Muscle layer of colon (tissue), 2 donors: ENCODE results near the gene UVRAG.

Experiments
- H3K27ac ChIP-seq: one replicate; pipeline ENCODE4 v1.7.0; 2013; ENCODE audit warnings: low read depth, mild to moderate bottlenecking, low read length, moderate library complexity
- H3K27me3 ChIP-seq, 2 donors: one replicate each; pipeline ENCODE4 v1.7.0; 2013; ENCODE audit warnings: low read length in 2 of 2, mild to moderate bottlenecking in 2 of 2; ENCODE audit not compliant: insufficient read depth in 2 of 2, control insufficient read depth in 1 of 2
- H3K36me3 ChIP-seq: one replicate; pipeline ENCODE4 v1.7.0; 2013; ENCODE audit warnings: mild to moderate bottlenecking, low read length; ENCODE audit not compliant: insufficient read depth
- H3K4me1 ChIP-seq: one replicate; pipeline ENCODE4 v1.7.0; 2013; ENCODE audit warnings: mild to moderate bottlenecking, low read length; ENCODE audit not compliant: insufficient read depth
- H3K4me3 ChIP-seq, 2 donors: one replicate each; pipeline ENCODE4 v1.7.0; 2013; ENCODE audit warnings: low read length in 2 of 2, low read depth in 1 of 2, mild to moderate bottlenecking in 1 of 2, moderate library complexity in 1 of 2
- H3K9ac ChIP-seq: one replicate; pipeline ENCODE4 v1.7.0; 2013; ENCODE audit warnings: low read length
- H3K9me3 ChIP-seq: one replicate; pipeline ENCODE4 v1.7.0; 2013; ENCODE audit warnings: mild to moderate bottlenecking, low read length
- donor health status: abdominal sarcoma.
- donor health status: Adenocarcinoma of cecum.

The UVRAG gene

DNA sequence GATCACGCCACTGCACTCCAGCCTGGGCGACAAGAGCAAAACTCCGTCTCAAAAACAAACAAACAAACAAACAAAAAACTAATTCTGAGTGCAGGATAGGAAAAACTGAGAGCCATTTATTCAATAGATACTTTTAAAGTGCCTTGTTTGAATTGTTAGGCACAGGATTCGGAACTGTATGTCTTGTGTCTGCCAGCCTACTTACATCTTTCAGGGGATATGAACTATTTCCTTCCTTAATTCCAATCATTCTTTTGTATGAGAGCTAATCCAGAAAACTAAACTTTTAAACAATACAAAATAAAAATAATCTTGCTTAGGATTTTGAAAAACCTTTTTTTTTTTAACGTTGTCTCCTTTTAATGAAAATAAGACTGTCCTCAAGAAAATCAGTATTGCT, 12.6 kb downstream of the UVRAG start:
- Histone ChIP-seq H3K27me3 (no peaks in the 10 kb centered on the region), H3K9ac (no peak overlapping the region), H3K4me3 (no peak overlapping the region), H3K36me3 (no peaks in the 10 kb centered on the region), H3K9me3 (no peaks in the 10 kb centered on the region), H3K4me1 (peaks cover 67% of the 10 kb centered on the region), H3K27ac (no peak overlapping the region)

DNA sequence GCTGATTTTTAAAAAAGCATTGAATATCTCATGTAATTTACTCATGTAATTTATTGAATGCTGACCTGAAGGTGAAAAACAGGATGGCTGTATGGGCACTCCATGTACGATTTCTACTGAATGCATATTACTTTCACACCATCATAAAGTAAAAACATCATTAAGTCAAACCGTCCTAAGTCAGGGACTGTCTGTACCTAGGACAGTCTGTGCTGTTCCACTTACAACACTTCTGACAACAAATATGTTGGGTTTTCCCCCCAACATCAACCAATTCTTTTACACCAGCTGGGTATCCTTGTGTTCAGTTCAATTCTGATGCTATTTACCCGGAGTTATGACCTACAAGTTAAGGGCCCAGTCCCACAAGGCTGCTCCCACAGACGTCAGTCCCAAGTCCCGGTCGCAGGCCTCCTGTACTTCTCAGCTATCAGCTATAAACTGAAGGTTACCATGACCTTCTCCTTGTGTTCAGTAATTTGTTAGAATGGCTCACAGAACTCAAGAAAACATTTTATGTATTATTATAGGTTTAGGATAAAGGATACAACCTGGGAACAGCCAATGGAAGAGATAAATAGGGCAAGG, 17.0 kb downstream of the UVRAG start:
- Histone ChIP-seq H3K4me1 (peaks cover 30% of the 10 kb centered on the region), H3K9ac (no peak overlapping the region), H3K27ac (no peak overlapping the region), H3K27me3 (no peaks in the 10 kb centered on the region), H3K4me3 (no peak overlapping the region), H3K36me3 (no peaks in the 10 kb centered on the region), H3K9me3 (no peaks in the 10 kb centered on the region)

DNA sequence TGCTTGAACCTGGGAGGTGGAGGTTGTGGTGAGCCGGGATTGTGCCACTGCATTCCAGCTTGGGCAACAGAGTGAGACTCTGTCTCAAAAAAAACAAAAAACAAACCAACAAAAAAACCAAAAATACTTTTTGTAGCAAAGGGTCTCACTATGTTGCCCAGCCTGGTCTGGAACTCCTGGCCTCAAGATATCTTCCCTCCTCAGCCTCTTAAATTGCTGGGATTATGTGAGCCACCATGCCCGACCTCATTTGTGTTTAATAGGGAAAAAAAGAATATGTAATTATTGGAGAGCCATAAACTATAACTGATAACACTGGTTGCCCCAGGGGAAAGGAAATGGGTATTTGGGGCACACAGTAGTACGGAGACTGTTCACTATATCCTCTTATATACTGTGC, 19.7 kb downstream of the UVRAG start:
- Histone ChIP-seq H3K27ac (no peak overlapping the region), H3K27me3 (no peaks in the 10 kb centered on the region), H3K36me3 (no peaks in the 10 kb centered on the region), H3K9me3 (no peaks in the 10 kb centered on the region), H3K4me3 (no peak overlapping the region), H3K4me1 (peaks cover 16% of the 10 kb centered on the region), H3K9ac (no peak overlapping the region)

DNA sequence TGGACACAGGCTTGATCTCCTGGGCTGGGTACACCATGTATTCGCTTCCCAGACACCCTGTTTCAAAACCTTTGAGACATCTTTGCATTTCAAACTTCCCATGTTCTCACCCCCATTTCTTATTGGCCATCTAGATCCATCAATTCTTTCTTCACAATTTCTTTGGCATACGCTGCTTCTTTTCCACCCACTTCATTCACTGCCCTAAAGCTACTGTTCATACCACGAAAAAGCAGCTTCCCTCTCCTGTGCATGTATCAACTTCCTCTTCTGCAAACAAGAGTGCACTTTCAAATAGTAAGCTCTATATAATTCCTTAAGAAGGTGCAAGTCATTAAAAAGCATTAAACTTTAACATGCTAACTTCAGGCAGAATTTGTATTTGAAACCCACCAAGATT, 21.4 kb downstream of the UVRAG start:
- Histone ChIP-seq H3K9ac (no peak overlapping the region), H3K27ac (no peak overlapping the region), H3K4me1 (peaks cover 22% of the 10 kb centered on the region), H3K36me3 (no peaks in the 10 kb centered on the region), H3K9me3 (no peaks in the 10 kb centered on the region), H3K4me3 (no peak overlapping the region), H3K27me3 (no peaks in the 10 kb centered on the region)

DNA sequence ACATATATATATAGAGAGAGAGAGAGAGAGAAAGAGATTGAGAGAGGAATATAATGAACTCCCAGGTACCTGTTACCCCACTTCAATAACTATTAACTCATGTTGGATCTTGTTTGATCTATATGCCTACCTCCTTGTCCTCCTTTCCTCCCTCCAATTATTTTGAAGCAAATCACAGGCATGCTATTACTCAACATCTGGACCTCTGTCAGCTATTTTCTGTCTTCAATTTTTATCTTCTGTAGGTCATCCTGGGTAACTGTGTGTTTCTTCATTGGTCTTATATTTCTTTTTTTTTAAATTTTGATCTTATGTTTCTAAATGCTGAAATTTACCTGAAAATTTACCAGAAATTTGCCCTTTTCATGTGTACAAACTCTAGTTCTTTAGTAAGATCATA, 24.8 kb downstream of the UVRAG start:
- Histone ChIP-seq H3K4me3 (no peak overlapping the region), H3K9me3 (no peaks in the 10 kb centered on the region), H3K4me1 (peaks cover 31% of the 10 kb centered on the region), H3K9ac (no peak overlapping the region), H3K27me3 (no peaks in the 10 kb centered on the region), H3K36me3 (no peaks in the 10 kb centered on the region), H3K27ac (no peak overlapping the region)

DNA sequence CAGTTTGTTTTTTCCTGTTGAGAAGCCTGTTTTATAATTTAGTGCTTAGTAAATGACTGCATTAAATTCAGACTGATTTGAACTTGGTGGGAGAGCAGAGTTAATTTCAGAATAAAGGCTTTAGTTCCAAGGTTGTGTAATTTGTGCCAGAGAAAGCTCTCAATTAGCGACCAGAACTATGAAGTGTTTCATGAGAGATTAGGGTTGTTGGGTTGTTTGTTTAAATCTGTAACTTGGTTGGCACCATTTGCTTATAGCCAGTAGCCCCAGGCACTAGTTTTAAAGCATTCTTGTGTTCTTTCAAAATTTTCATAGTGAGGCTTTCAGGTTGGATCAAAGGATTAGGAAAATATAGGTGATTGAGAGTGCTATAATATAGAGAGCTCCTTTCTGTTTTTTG, 25.5 kb downstream of the UVRAG start:
- H3K27me3 ChIP-seq, result no peaks in the 10 kb centered on the region
- H3K4me1 ChIP-seq, result peaks cover 31% of the 10 kb centered on the region
- H3K27ac ChIP-seq, result no peak overlapping the region
- H3K9ac ChIP-seq, result no peak overlapping the region
- H3K9me3 ChIP-seq, result no peaks in the 10 kb centered on the region
- H3K4me3 ChIP-seq, result no peak overlapping the region
- no peaks in the 10 kb centered on the region for H3K36me3 ChIP-seq

DNA sequence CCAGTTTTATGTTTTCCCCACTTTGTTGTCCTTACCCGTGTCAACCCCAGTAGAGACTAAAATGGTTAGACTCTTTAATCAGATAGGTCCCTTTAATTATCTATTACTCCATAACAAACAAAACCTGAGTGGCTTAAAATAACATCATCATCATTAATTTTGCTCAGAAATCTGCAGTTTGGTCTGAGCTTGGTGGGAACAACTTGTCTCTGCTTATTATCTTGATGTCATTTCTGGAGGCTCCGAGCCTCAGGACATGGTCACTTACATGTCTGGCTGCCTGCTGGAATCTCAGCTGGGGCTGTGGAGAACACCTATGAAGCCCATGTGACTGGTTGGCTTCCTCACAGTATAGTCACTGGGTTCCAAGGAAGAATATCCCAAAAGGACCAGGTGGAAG, 26.7 kb downstream of the UVRAG start:
- H3K9me3 ChIP-seq, result no peaks in the 10 kb centered on the region
- no peaks in the 10 kb centered on the region for H3K27me3 ChIP-seq
- H3K9ac ChIP-seq, result no peak overlapping the region
- no peak overlapping the region for H3K27ac ChIP-seq
- no peaks in the 10 kb centered on the region for H3K36me3 ChIP-seq
- peaks cover 31% of the 10 kb centered on the region for H3K4me1 ChIP-seq
- no peak overlapping the region for H3K4me3 ChIP-seq

DNA sequence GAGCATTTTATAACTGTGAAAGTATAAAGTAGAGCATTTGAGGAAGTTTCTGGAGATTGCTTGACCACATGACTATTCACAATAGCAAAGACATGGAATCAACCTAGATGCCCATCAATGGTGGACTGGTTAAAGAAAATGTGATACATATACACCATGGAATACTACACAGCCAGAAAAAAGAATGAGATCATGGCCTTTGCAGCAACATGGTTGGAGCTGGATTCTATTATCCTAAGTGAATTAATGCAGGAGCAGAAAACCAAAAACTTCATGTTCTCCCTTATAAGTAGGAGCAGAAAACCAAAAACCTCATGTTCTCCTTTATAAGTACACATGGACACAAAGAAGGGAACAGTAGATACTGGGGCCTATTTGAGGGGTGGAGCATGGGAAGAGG, 30.3 kb downstream of the UVRAG start:
- no peak overlapping the region for H3K27ac ChIP-seq
- H3K9me3 ChIP-seq, result no peaks in the 10 kb centered on the region
- no peak overlapping the region for H3K4me3 ChIP-seq
- H3K4me1 ChIP-seq, result peaks cover 32% of the 10 kb centered on the region
- H3K36me3 ChIP-seq, result no peaks in the 10 kb centered on the region
- no peaks in the 10 kb centered on the region for H3K27me3 ChIP-seq
- H3K9ac ChIP-seq, result no peak overlapping the region

DNA sequence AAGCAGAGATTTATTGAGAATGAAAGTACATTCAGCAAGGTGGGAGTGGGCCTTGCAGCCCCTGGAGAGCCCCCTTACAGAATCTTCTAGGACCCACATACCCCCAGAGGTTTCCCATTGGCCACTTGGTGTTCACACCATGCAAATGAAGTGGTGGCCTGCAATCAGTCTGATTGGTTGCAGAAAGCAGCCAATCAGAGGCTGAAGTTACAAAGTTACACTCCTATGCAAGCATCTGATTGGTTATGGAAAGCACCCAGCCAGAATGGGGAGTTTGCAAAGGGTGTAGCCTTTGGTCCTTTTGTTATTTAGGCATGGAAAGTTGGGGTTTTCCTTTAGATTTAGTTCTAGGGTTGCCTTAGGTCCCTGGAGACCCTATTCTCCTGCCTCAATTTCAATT, 34.9 kb downstream of the UVRAG start:
- H3K27me3 ChIP-seq, result no peaks in the 10 kb centered on the region
- H3K36me3 ChIP-seq, result no peaks in the 10 kb centered on the region
- no peaks in the 10 kb centered on the region for H3K9me3 ChIP-seq
- no peak overlapping the region for H3K9ac ChIP-seq
- H3K4me3 ChIP-seq, result no peak overlapping the region
- H3K4me1 ChIP-seq, result peaks cover 28% of the 10 kb centered on the region
- H3K27ac ChIP-seq, result no peak overlapping the region

DNA sequence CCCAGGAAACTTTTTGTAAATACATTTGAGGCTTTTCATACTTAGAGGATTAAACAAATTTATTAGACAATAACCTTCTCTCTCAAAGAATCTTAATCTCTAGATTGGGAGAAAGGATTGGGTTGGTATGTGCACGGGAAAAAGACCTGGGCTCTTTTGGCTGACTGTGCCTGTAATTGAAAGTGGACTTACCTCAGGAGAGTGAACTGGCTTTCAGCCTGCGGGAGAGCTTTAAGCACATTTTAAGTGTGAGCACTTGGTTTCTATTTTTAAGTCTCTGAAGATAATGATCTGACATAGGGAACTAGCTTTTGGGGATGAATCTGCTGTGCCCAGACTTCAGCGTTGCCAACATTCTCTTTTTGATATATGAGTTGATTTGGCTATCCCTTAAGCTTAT, 35.8 kb downstream of the UVRAG start:
- Histone ChIP-seq H3K27me3 (no peaks in the 10 kb centered on the region), H3K36me3 (no peaks in the 10 kb centered on the region), H3K27ac (no peak overlapping the region), H3K9me3 (no peaks in the 10 kb centered on the region), H3K9ac (no peak overlapping the region), H3K4me3 (no peak overlapping the region), H3K4me1 (peaks cover 28% of the 10 kb centered on the region)

DNA sequence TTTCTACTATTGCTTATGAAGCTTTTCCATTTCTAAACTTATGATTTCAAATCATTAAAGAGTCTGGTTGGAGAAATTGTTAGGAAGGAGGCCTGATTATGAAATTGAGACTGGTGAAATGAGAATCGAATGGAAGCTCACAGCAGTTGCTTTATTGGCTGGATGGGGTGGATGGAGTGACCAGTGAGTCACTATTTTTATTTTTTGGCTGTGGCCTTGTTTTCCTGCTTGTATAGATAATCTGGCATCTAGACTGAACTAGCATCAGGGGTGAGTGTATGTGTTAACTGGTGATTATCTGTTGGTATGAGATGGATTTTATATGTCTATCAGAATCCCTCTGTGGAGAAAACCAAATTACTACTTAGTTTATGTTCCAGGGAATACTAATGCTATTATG, 36.2 kb downstream of the UVRAG start:
- Histone ChIP-seq H3K36me3 (no peaks in the 10 kb centered on the region), H3K27me3 (no peaks in the 10 kb centered on the region), H3K27ac (no peak overlapping the region), H3K4me1 (peaks cover 28% of the 10 kb centered on the region), H3K9ac (no peak overlapping the region), H3K9me3 (no peaks in the 10 kb centered on the region), H3K4me3 (no peak overlapping the region)

DNA sequence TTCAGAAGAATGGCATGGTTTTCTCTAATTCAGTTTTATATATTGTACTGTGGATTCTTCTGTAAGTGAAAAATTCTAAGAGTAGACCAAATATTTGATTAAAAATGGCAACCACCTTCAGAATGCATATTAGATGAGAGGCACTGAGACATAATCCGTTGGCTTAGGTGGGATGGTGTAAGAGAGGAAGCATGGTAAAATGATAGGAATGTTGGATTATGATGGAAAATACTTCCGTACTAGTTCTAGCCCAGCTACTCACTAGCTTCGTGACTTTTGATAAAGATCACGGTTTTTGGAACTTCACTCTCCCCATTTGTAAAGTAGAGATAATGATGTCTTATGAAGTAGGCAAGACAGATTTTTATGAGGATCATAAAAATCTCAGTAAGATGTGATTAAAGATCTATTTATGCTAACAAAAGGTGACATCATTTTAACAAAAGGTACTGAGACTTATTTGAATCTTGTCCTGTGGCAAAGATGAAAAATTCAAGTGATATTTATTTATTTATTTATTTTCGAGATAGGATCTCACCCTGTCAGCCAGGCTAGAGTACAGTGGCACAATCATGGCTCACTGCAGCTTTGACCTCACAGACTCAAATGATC, 37.5 kb downstream of the UVRAG start:
- peaks cover 28% of the 10 kb centered on the region for H3K4me1 ChIP-seq
- H3K9me3 ChIP-seq, result no peaks in the 10 kb centered on the region

More for the DNA sequence above, 37.5 kb downstream of the UVRAG start:
- Histone ChIP-seq H3K27me3 (no peaks in the 10 kb centered on the region), H3K27ac (no peak overlapping the region), H3K9ac (no peak overlapping the region), H3K36me3 (no peaks in the 10 kb centered on the region), H3K4me3 (no peak overlapping the region)
